Liver (tissue), 3 donors: ENCODE measurements around the gene ZNF536.

Experiments used
- EGR1 ChIP-seq, 2 donors: IDR thresholded peaks; 2 replicates each; pipeline ENCODE4 v1.6.1; 2016 to 2018; ENCODE audit warnings: antibody characterized with exemption in 2 of 2, low read depth in 2 of 2
- FOXA1 ChIP-seq: IDR thresholded peaks from 2 replicates; pipeline ENCODE4 v1.6.1; 2016; ENCODE audit warnings: antibody characterized with exemption
- GABPA ChIP-seq, 2 donors: IDR thresholded peaks in 1 of 2; conservative IDR thresholded peaks in 1 of 2; 2 replicates each; pipeline ENCODE4 v1.6.1; 2016; ENCODE audit warnings: antibody characterized with exemption in 2 of 2, mild to moderate bottlenecking in 1 of 2, moderate library complexity in 1 of 2
- JUND ChIP-seq, 2 donors: IDR thresholded peaks; 2 replicates each; pipeline ENCODE4 v1.6.1; 2016; ENCODE audit warnings: antibody characterized with exemption in 2 of 2
- RAD21 ChIP-seq, 2 donors: IDR thresholded peaks; 2 replicates each; pipeline ENCODE4 v1.6.1; 2016; ENCODE audit warnings: antibody characterized with exemption in 2 of 2, mild to moderate bottlenecking in 2 of 2
- RXRA ChIP-seq, 2 donors: IDR thresholded peaks; 2 replicates each; pipeline ENCODE4 v1.6.1; 2017 to 2018; ENCODE audit warnings: antibody characterized with exemption in 2 of 2, mild to moderate bottlenecking in 1 of 2
- SP1 ChIP-seq: IDR thresholded peaks from 2 replicates; pipeline ENCODE4 v1.6.1; 2018; ENCODE audit warnings: antibody characterized with exemption, mild to moderate bottlenecking
- TAF1 ChIP-seq: conservative IDR thresholded peaks from 2 replicates; pipeline ENCODE4 v1.6.1; 2016; ENCODE audit warnings: antibody characterized with exemption, mild to moderate bottlenecking
- YY1 ChIP-seq: IDR thresholded peaks from 2 replicates; pipeline ENCODE4 v1.6.1; 2016; ENCODE audit warnings: antibody characterized with exemption, mild to moderate bottlenecking
- TF ChIP-seq, protein P1 (sequence below): IDR thresholded peaks from 2 replicates; pipeline ENCODE4 v1.6.1; 2016; ENCODE audit warnings: antibody characterized with exemption
- TF ChIP-seq, protein P2 (sequence below): fragments of 150-350 bp; IDR thresholded peaks from 2 replicates; pipeline ENCODE4 v1.5.1; 2017; ENCODE audit warnings: improper control_type of control experiment, low read depth, low read length; ENCODE audit not compliant: missing input control
- TF ChIP-seq, protein P3 (sequence below): IDR thresholded peaks from 2 replicates; pipeline ENCODE4 v1.6.1; 2016; ENCODE audit warnings: antibody characterized with exemption, mild to moderate bottlenecking
- TF ChIP-seq, protein P4 (sequence below): IDR thresholded peaks from 2 replicates; pipeline ENCODE4 v1.6.1; 2016; ENCODE audit warnings: antibody characterized with exemption
- donor health status: healthy.
- donor health status: healthy.

DNA sequence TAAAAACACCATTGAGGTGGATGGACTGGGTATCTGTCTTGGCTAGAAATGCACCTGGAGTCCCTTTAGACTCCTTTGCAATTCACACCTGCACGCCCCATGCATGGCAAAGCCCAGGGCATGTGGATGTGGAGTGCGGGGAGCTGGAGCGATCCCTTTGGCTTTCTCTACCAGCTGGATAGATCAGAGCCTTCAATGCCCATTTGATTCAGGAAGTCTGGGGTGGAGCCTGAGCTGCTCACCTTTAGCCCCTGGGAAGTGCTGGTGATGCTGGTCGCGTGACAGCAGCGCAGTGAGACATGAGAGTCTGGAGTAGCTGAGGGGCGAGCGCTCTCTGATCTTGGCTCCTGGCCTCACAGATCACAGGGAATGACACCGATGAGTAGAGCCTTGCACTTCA, 4.8 kb upstream of the ZNF536 start:
- TF ChIP-seq, protein P1, sequence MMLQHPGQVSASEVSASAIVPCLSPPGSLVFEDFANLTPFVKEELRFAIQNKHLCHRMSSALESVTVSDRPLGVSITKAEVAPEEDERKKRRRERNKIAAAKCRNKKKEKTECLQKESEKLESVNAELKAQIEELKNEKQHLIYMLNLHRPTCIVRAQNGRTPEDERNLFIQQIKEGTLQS = no peak
- TF ChIP-seq, protein P2, sequence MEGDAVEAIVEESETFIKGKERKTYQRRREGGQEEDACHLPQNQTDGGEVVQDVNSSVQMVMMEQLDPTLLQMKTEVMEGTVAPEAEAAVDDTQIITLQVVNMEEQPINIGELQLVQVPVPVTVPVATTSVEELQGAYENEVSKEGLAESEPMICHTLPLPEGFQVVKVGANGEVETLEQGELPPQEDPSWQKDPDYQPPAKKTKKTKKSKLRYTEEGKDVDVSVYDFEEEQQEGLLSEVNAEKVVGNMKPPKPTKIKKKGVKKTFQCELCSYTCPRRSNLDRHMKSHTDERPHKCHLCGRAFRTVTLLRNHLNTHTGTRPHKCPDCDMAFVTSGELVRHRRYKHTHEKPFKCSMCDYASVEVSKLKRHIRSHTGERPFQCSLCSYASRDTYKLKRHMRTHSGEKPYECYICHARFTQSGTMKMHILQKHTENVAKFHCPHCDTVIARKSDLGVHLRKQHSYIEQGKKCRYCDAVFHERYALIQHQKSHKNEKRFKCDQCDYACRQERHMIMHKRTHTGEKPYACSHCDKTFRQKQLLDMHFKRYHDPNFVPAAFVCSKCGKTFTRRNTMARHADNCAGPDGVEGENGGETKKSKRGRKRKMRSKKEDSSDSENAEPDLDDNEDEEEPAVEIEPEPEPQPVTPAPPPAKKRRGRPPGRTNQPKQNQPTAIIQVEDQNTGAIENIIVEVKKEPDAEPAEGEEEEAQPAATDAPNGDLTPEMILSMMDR = no peak
- TF ChIP-seq SP1 = no peak
- TF ChIP-seq TAF1 = no peak
- TF ChIP-seq GABPA (IDR thresholded peaks at IDR 0.05 in 1 of 2, conservative IDR thresholded peaks at IDR 0.05 in 1 of 2) = no peak
- TF ChIP-seq, protein P3, sequence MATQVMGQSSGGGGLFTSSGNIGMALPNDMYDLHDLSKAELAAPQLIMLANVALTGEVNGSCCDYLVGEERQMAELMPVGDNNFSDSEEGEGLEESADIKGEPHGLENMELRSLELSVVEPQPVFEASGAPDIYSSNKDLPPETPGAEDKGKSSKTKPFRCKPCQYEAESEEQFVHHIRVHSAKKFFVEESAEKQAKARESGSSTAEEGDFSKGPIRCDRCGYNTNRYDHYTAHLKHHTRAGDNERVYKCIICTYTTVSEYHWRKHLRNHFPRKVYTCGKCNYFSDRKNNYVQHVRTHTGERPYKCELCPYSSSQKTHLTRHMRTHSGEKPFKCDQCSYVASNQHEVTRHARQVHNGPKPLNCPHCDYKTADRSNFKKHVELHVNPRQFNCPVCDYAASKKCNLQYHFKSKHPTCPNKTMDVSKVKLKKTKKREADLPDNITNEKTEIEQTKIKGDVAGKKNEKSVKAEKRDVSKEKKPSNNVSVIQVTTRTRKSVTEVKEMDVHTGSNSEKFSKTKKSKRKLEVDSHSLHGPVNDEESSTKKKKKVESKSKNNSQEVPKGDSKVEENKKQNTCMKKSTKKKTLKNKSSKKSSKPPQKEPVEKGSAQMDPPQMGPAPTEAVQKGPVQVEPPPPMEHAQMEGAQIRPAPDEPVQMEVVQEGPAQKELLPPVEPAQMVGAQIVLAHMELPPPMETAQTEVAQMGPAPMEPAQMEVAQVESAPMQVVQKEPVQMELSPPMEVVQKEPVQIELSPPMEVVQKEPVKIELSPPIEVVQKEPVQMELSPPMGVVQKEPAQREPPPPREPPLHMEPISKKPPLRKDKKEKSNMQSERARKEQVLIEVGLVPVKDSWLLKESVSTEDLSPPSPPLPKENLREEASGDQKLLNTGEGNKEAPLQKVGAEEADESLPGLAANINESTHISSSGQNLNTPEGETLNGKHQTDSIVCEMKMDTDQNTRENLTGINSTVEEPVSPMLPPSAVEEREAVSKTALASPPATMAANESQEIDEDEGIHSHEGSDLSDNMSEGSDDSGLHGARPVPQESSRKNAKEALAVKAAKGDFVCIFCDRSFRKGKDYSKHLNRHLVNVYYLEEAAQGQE = no peak
- no peak for TF ChIP-seq RAD21 (IDR thresholded peaks at IDR 0.05)
- no peak for TF ChIP-seq FOXA1
- TF ChIP-seq JUND (IDR thresholded peaks at IDR 0.05) = no peak
- TF ChIP-seq, protein P4, sequence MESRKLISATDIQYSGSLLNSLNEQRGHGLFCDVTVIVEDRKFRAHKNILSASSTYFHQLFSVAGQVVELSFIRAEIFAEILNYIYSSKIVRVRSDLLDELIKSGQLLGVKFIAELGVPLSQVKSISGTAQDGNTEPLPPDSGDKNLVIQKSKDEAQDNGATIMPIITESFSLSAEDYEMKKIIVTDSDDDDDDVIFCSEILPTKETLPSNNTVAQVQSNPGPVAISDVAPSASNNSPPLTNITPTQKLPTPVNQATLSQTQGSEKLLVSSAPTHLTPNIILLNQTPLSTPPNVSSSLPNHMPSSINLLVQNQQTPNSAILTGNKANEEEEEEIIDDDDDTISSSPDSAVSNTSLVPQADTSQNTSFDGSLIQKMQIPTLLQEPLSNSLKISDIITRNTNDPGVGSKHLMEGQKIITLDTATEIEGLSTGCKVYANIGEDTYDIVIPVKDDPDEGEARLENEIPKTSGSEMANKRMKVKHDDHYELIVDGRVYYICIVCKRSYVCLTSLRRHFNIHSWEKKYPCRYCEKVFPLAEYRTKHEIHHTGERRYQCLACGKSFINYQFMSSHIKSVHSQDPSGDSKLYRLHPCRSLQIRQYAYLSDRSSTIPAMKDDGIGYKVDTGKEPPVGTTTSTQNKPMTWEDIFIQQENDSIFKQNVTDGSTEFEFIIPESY = no peak
- no peak for TF ChIP-seq EGR1 (IDR thresholded peaks at IDR 0.05; ENCODE audit: low read depth in 2 of 2)
- no peak for TF ChIP-seq YY1
- TF ChIP-seq RXRA (IDR thresholded peaks at IDR 0.05) = no peak
